GM12874 (cell line): Measurements from ENCODE around the gene GALNT7.
A peak's percentile ranks its signal among the peaks of the same experiment; 100 is the strongest.

ENCODE experiments used
- CTCF ChIP-seq: IDR thresholded peaks from 2 replicates; pipeline ENCODE4 v1.5.1; 2011; ENCODE audit warnings: low read depth, mild to moderate bottlenecking, control low read depth, low read length, moderate library complexity; ENCODE audit not compliant: insufficient read depth

GALNT7 gene

GRCh38 chr4:173280998-173281397, 112.4 kb downstream of the GALNT7 start:
- no peak for TF ChIP-seq CTCF

GRCh38 chr4:173281406-173282255, 113.0 kb downstream of the GALNT7 start:
- no peak for TF ChIP-seq CTCF

- no peak for TF ChIP-seq CTCF
Observed at GRCh38 chr4:173282256-173282562, 113.6 kb downstream of the GALNT7 start.

GRCh38 chr4:173282626-173283025, 114.0 kb downstream of the GALNT7 start:
- no peak for TF ChIP-seq CTCF

- TF ChIP-seq CTCF = no peak
Observed at GRCh38 chr4:173284463-173284862, 115.9 kb downstream of the GALNT7 start.

- TF ChIP-seq CTCF = no peak
Observed at GRCh38 chr4:173287486-173287885, 118.9 kb downstream of the GALNT7 start.

- TF ChIP-seq CTCF = peak; percentile 62
Observed at GRCh38 chr4:173288296-173288695, 119.7 kb downstream of the GALNT7 start.
